ENCODE data around the gene NTN4.

- no peak for TF ChIP-seq CTCF (IDR thresholded peaks at IDR 0.05)
- no peak for TF ChIP-seq POLR2AphosphoS5 (IDR thresholded peaks at IDR 0.05)
- TF ChIP-seq POLR2A (IDR thresholded peaks at IDR 0.05) = no peak
- no peak for TF ChIP-seq EP300 (IDR thresholded peaks at IDR 0.05)
Measured at GRCh38 chr12:95803817-95804216, 13.3 kb upstream of the NTN4 start.
